Measurements from ENCODE around the gene CLCN2. TPM values are rescaled to one million over a fixed set of nuclear protein-coding genes. Genes with fewer than 3 reads are reported as not detected.

Gene CLCN2
- polyA plus RNA-seq, 2 of the 4 experiments (the other 2 are of a cell fraction), result 2.2 to 5.4 TPM

GRCh38 chr3:184314700-184315542 lies 46.5 kb downstream of the CLCN2 start (continued):
- TF ChIP-seq HOXA7 (CRISPR knock-in tag; IDR thresholded peaks at IDR 0.05) (no peak), JUN (IDR thresholded peaks at IDR 0.05) (peak; percentile 42 to 80; a peak in 3 of 5 replicates), ZC3H11A (IDR thresholded peaks at IDR 0.05) (no peak)

- TF ChIP-seq ESRRA (IDR thresholded peaks at IDR 0.05; ENCODE audit: borderline replicate concordance, low read length) (no peak), POLR2A (IDR thresholded peaks at IDR 0.05; ENCODE audit: low read length) (peak; percentile 44), KDM5A (IDR thresholded peaks at IDR 0.05) (no peak), HEYL (CRISPR knock-in tag; IDR thresholded peaks at IDR 0.05) (no peak), HOXB5 (CRISPR knock-in tag; IDR thresholded peaks at IDR 0.05) (no peak), EP300 (IDR thresholded peaks at IDR 0.05) (no peak), RFX5 (IDR thresholded peaks at IDR 0.05) (no peak), MYC (IDR thresholded peaks at IDR 0.05; ENCODE audit: borderline replicate concordance, low read length) (peak; percentile 84; the same call in 1 of the 2 replicates), RNF2 (IDR thresholded peaks at IDR 0.05; ENCODE audit: borderline replicate concordance, low read depth) (no peak), E2F6 (IDR thresholded peaks at IDR 0.05; ENCODE audit: borderline replicate concordance, low read depth) (no peak; the same call in 1 of the 2 replicates), RCOR1 (IDR thresholded peaks at IDR 0.05; ENCODE audit: low read depth, low read length) (no peak), NPAS2 (CRISPR knock-in tag; IDR thresholded peaks at IDR 0.05; ENCODE audit: borderline replicate concordance) (no peak), EHMT2 (IDR thresholded peaks at IDR 0.05; ENCODE audit: low read depth) (no peak), JUNB (IDR thresholded peaks at IDR 0.05) (no peak), USF2 (IDR thresholded peaks at IDR 0.05) (peak; percentile 98), NR3C1 (IDR thresholded peaks at IDR 0.05) (no peak), CHD4 (IDR thresholded peaks at IDR 0.05; ENCODE audit: borderline replicate concordance) (no peak), CBX2 (IDR thresholded peaks at IDR 0.05; ENCODE audit: borderline replicate concordance, low read depth) (no peak), REST (IDR thresholded peaks at IDR 0.05) (no peak), JUN (IDR thresholded peaks at IDR 0.05) (peak; percentile 83 to 94; a peak in 3 of 5 replicates), MAX (IDR thresholded peaks at IDR 0.05) (peak; percentile 78; the same call in 1 of the 2 replicates), BCL3 (IDR thresholded peaks at IDR 0.05) (0 out of 3 replicates have a peak, but pooled peaks have one; percentile 51), RARB (CRISPR knock-in tag; IDR thresholded peaks at IDR 0.05) (no peak), CEBPB (IDR thresholded peaks at IDR 0.05) (no peak)
- ChIA-PET POLR2A (no interaction called here), CTCF (no interaction called here)
- Histone ChIP-seq H3K4me3 (peak within 1 kb of the TSS; percentile 86), H3K4me2 (peak within 1 kb of the TSS; percentile 94), H3K27ac (peak within 1 kb of the TSS; percentile 100), H3K4me1 (peaks cover 33% of the 10 kb centered on the region), H3K9me3 (no peaks in the 10 kb centered on the region)
- WGBS (ENCODE audit: missing lambda C conversion rate), result under 1% methylated on average over 23 of the region's 40 CpGs
- FAIRE-seq (no peak), DNase-seq (ENCODE audit: low read depth in 1 of 2, low spot score in 1 of 2) (peak; percentile 69 to 93), ATAC-seq (peak; percentile 79 to 85)
These were observed 47.1 kb downstream of the CLCN2 start, which contains the start of gene EIF4G1 for GRCh38 chr3:184314363-184314699. TSS of gene EIF4G1 (plus strand) at chr3:184314606. CDS start at chr3:184315797, 1,191 bp downstream.

All from A549 (cell line).